BLaER1 (cell line): ENCODE data around the gene UBE3C.

Source experiments
- H3K27ac ChIP-seq: shearing (Covaris generic); formaldehyde crosslinking; 2 replicates; pipeline ENCODE4 v1.8.1; 2022
- H3K27me3 ChIP-seq: shearing (Covaris generic); formaldehyde crosslinking; 2 replicates; pipeline ENCODE4 v1.8.1; 2022
- H3K36me3 ChIP-seq: shearing (Covaris generic); formaldehyde crosslinking; 2 replicates; pipeline ENCODE4 v1.8.1; 2022
- H3K4me1 ChIP-seq: shearing (Covaris generic); formaldehyde crosslinking; 2 replicates; pipeline ENCODE4 v1.8.1; 2022
- H3K4me2 ChIP-seq: shearing (Covaris generic); formaldehyde crosslinking; 2 replicates; pipeline ENCODE4 v1.8.1; 2022
- H3K4me3 ChIP-seq: shearing (Covaris generic); formaldehyde crosslinking; 2 replicates; pipeline ENCODE4 v1.8.1; 2022
- H3K9ac ChIP-seq: shearing (Covaris generic); formaldehyde crosslinking; 2 replicates; pipeline ENCODE4 v1.8.1; 2022
- H3K9me3 ChIP-seq: shearing (Covaris generic); formaldehyde crosslinking; 2 replicates; pipeline ENCODE4 v1.8.1; 2022
- H4K20me1 ChIP-seq: shearing (Covaris generic); formaldehyde crosslinking; 2 replicates; pipeline ENCODE4 v1.8.1; 2022
- Cebpa-rat ChIP-seq: shearing (Covaris generic); IDR thresholded peaks from 2 replicates; pipeline ENCODE4 v1.8.1; 2022

UBE3C gene

DNA sequence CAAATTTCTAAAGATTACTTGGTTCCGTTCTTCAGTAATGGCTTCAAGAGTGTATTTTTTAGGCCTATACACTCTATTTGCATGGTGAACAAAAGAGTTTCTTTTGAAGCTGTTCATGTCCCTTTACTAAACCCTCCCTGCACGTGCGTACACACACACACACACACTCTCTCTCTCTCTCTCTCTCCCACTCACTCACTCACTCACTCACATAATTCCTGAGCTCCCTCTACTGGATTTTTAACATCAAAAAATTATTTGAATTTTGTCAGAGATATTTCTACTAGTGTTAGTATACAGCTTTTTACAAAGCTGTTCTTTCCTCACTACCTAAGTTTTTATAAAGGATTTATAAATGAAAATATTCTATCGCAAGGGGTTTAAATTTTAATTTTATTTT is 85.9 kb downstream of the UBE3C start:
- no peak for TF ChIP-seq Cebpa-rat
- peaks cover 86% of the 10 kb centered on the region for H3K36me3 ChIP-seq

GRCh38 chr7:157228864-157229422 is 90.2 kb downstream of the UBE3C start:
- H3K4me1 ChIP-seq, result no peaks in the 10 kb centered on the region
- no peak overlapping the region for H3K4me3 ChIP-seq
- H3K9me3 ChIP-seq, result no peaks in the 10 kb centered on the region
- peaks cover 31% of the 10 kb centered on the region for H4K20me1 ChIP-seq
- peaks cover 90% of the 10 kb centered on the region for H3K36me3 ChIP-seq
- no peak overlapping the region for H3K4me2 ChIP-seq
- no peak overlapping the region for H3K27ac ChIP-seq
- H3K9ac ChIP-seq, result no peak overlapping the region
- no peak for TF ChIP-seq Cebpa-rat
- H3K27me3 ChIP-seq, result no peaks in the 10 kb centered on the region

More for the DNA sequence above, 85.9 kb downstream of the UBE3C start:
- Histone ChIP-seq H3K9ac (no peak overlapping the region), H3K4me3 (no peak overlapping the region), H3K4me1 (no peaks in the 10 kb centered on the region), H3K27me3 (no peaks in the 10 kb centered on the region), H3K9me3 (no peaks in the 10 kb centered on the region), H4K20me1 (peaks cover 34% of the 10 kb centered on the region), H3K4me2 (no peak overlapping the region), H3K27ac (no peak overlapping the region)

- Histone ChIP-seq H4K20me1 (peaks cover 12% of the 10 kb centered on the region), H3K4me1 (no peaks in the 10 kb centered on the region), H3K9ac (no peak overlapping the region), H3K4me2 (no peak overlapping the region), H3K4me3 (no peak overlapping the region), H3K9me3 (no peaks in the 10 kb centered on the region), H3K27me3 (no peaks in the 10 kb centered on the region), H3K27ac (no peak overlapping the region), H3K36me3 (peaks cover 97% of the 10 kb centered on the region)
- no peak for TF ChIP-seq Cebpa-rat
Measured at GRCh38 chr7:157233677-157234076, 95.0 kb downstream of the UBE3C start.

DNA sequence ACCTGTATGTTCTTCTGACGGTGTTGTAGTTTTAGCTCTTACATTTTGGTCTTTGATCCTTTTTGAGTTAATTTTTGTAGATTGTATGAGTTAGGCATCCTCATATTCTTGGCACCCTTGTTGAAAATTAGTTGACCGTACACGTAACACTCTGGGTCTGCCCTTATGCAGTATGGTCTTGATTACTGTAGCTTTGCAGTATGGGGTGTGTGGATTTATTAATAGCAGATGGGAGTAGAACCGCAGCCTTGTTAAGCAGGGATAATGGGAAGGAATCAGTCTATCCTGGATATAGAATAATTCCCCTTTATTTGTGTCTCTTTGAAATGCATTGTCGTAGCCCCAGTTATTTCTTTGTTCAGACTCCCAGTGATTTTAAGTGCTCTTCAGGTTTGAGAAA is 95.5 kb downstream of the UBE3C start:
- H3K4me2 ChIP-seq, result no peak overlapping the region
- H3K36me3 ChIP-seq, result peaks cover 97% of the 10 kb centered on the region
- no peak overlapping the region for H3K4me3 ChIP-seq
- peaks cover 7% of the 10 kb centered on the region; the same call in 1 of the 2 replicates for H4K20me1 ChIP-seq
- H3K9ac ChIP-seq, result no peak overlapping the region
- no peaks in the 10 kb centered on the region for H3K27me3 ChIP-seq
- no peaks in the 10 kb centered on the region for H3K9me3 ChIP-seq
- H3K27ac ChIP-seq, result no peak overlapping the region
- H3K4me1 ChIP-seq, result no peaks in the 10 kb centered on the region
- no peak for TF ChIP-seq Cebpa-rat

DNA sequence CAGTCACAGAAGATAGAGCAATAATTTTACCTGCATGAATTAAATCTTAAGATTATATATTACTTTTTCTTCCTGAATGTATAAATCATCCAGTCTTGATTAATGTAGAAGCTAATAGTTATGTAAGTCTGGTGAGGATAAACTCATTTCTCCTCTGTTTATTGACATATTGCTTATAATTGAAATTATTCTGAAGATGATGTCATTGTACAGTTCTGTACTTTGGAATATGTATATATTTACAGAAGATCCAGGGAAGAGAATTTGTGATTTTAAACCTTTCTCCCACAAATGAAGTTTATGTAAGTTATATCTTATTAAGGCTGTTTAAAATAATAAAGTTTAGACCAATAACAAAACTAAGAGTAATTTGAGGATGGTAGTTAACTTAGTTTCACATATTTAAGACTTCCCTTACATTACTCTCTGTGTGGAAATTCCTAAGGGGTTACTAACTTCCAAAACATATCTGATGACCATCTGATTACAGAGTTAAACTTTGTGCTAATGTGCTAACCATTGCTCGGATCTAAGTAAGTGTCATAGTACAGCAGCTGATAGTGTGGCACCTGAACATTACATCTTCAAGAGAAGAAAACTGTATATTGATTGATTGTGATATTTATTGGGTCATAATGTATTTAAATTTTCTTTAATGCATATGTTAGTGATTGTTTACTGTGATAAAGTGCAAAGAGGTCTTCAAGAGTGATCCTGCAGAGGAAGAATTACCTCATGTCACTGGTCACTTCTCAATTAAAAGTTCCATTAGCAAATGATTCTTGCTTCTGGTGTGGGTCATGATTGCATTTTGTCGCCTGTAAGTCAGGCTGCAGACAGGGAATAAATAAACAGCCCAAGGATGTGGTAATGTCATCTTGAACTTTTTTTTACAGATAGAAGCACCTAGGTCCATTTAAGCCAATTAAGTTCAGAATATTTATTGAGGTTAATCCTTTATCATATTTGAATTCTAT is 96.9 kb downstream of the UBE3C start:
- no peaks in the 10 kb centered on the region for H3K4me1 ChIP-seq
- H3K27ac ChIP-seq, result no peak overlapping the region
- TF ChIP-seq Cebpa-rat, result no peak
- H3K36me3 ChIP-seq, result peaks cover 95% of the 10 kb centered on the region
- H3K4me3 ChIP-seq, result no peak overlapping the region
- no peak overlapping the region for H3K9ac ChIP-seq
- no peak overlapping the region for H3K4me2 ChIP-seq
- H4K20me1 ChIP-seq, result peaks cover 7% of the 10 kb centered on the region; the same call in 1 of the 2 replicates
- H3K9me3 ChIP-seq, result no peaks in the 10 kb centered on the region
- H3K27me3 ChIP-seq, result no peaks in the 10 kb centered on the region

DNA sequence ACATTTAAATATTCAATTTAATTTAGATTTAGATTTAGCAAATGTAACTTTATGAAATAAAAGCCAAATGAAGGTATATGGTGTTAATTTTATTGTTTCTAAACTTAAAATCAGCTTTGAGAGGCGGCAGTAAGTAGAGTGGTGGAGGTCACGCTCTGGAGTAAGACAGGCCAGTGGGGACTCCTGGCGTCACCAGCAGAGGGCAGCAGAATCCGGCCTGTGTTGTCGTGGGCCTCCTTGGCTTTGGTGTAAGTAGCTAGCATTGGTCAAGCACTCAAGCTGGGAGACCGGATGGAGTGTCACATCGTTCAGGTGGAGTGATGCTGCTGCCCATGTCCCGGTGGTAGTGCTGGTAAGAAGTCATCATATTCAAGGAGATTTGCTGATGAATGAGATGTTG is 99.4 kb downstream of the UBE3C start:
- H3K4me3 ChIP-seq, result no peak overlapping the region
- no peak overlapping the region for H3K27ac ChIP-seq
- H3K9me3 ChIP-seq, result no peaks in the 10 kb centered on the region
- TF ChIP-seq Cebpa-rat, result no peak
- H3K4me1 ChIP-seq, result no peaks in the 10 kb centered on the region
- peaks cover 87% of the 10 kb centered on the region for H3K36me3 ChIP-seq
- no peak overlapping the region for H3K4me2 ChIP-seq
- no peaks in the 10 kb centered on the region for H3K27me3 ChIP-seq
- H3K9ac ChIP-seq, result no peak overlapping the region
- H4K20me1 ChIP-seq, result peaks cover 6% of the 10 kb centered on the region; the same call in 1 of the 2 replicates

- TF ChIP-seq Cebpa-rat, result no peak
Measured at GRCh38 chr7:157239571-157240270, 101.0 kb downstream of the UBE3C start.

GRCh38 chr7:157241631-157242030 is 102.9 kb downstream of the UBE3C start:
- no peak for TF ChIP-seq Cebpa-rat
- no peaks in the 10 kb centered on the region for H4K20me1 ChIP-seq
- no peak overlapping the region for H3K4me2 ChIP-seq

More at GRCh38 chr7:157239571-157240270, 101.0 kb downstream of the UBE3C start:
- Histone ChIP-seq H3K27ac (no peak overlapping the region), H3K27me3 (no peaks in the 10 kb centered on the region), H3K36me3 (peaks cover 75% of the 10 kb centered on the region), H3K4me1 (no peaks in the 10 kb centered on the region), H3K4me3 (no peak overlapping the region), H4K20me1 (no peaks in the 10 kb centered on the region), H3K9ac (no peak overlapping the region), H3K9me3 (no peaks in the 10 kb centered on the region), H3K4me2 (no peak overlapping the region)

GRCh38 chr7:157244516-157245294 is 106.0 kb downstream of the UBE3C start:
- TF ChIP-seq Cebpa-rat, result no peak
- no peak overlapping the region for H3K9ac ChIP-seq
- no peaks in the 10 kb centered on the region for H3K4me1 ChIP-seq
- H3K4me2 ChIP-seq, result no peak overlapping the region
- H3K27ac ChIP-seq, result no peak overlapping the region
- no peak overlapping the region for H3K4me3 ChIP-seq
- H4K20me1 ChIP-seq, result no peaks in the 10 kb centered on the region
- H3K36me3 ChIP-seq, result peaks cover 74% of the 10 kb centered on the region
- no peaks in the 10 kb centered on the region for H3K27me3 ChIP-seq
- no peaks in the 10 kb centered on the region for H3K9me3 ChIP-seq

More at GRCh38 chr7:157241631-157242030, 102.9 kb downstream of the UBE3C start:
- no peaks in the 10 kb centered on the region for H3K4me1 ChIP-seq
- no peaks in the 10 kb centered on the region for H3K27me3 ChIP-seq
- no peaks in the 10 kb centered on the region for H3K9me3 ChIP-seq
- no peak overlapping the region for H3K27ac ChIP-seq
- peaks cover 74% of the 10 kb centered on the region for H3K36me3 ChIP-seq
- no peak overlapping the region for H3K4me3 ChIP-seq
- no peak overlapping the region for H3K9ac ChIP-seq
